ENCODE data around the gene ZNF33B. TPM values are rescaled to one million over a fixed set of nuclear protein-coding genes. Genes with fewer than 3 reads are reported as not detected.
"Not testable (repeated sequence)": the region's sequence is repeated elsewhere in the genome, so short reads cannot be mapped to it uniquely, and the experiment has no call there.

The ZNF33B gene
- polyA plus RNA-seq = 6.7 TPM

GRCh38 chr10:42638055-42638820, at the start of gene ZNF33B:
Gene ZNF33B, minus strand, starts transcription at chr10:42638570. Its CDS starts 1,642 bp downstream, at chr10:42636928.
- H3K4me1 Mint-ChIP-seq = peaks cover 20 to 26% (median 21%) of the 10 kb centered on the region in 3 donors
- H3K36me3 Mint-ChIP-seq = peaks cover 13% of the 10 kb centered on the region
- peak within 1 kb of the TSS; percentile 97 to 98 (median 98) for H3K4me3 Mint-ChIP-seq
- peak within 1 kb of the TSS; percentile 89 to 98 (median 98) for H3K27ac Mint-ChIP-seq
- H3K9me3 Mint-ChIP-seq = no peaks in the 10 kb centered on the region
- H3K27me3 Mint-ChIP-seq = no peaks in the 10 kb centered on the region

GRCh38 chr10:42684517-42684916, 46.1 kb upstream of the ZNF33B start:
- Mint-ChIP-seq H3K27me3 (peaks cover 2% of the 10 kb centered on the region), H3K9me3 (no peaks in the 10 kb centered on the region), H3K36me3 (no peaks in the 10 kb centered on the region), H3K4me3 (no peak overlapping the region), H3K27ac (no peak overlapping the region), H3K4me1 (no peaks in the 10 kb centered on the region)

- no peaks in the 10 kb centered on the region for H3K36me3 Mint-ChIP-seq
- peak overlapping the region in 1 of 4 donors; percentile 59 for H3K4me3 Mint-ChIP-seq
- H3K9me3 Mint-ChIP-seq = peaks cover 0 to 8% (median 3%) of the 10 kb centered on the region in 3 donors
- peaks cover 2% of the 10 kb centered on the region for H3K27me3 Mint-ChIP-seq
- no peaks in the 10 kb centered on the region for H3K4me1 Mint-ChIP-seq
- peak overlapping the region in 1 of 3 donors; percentile 50 for H3K27ac Mint-ChIP-seq
These were observed 41.9 kb upstream of the ZNF33B start for GRCh38 chr10:42680267-42680666.

GRCh38 chr10:42665181-42665979, 27.0 kb upstream of the ZNF33B start:
- H3K27me3 Mint-ChIP-seq, H3K4me1 Mint-ChIP-seq, H3K27ac Mint-ChIP-seq, H3K36me3 Mint-ChIP-seq, H3K9me3 Mint-ChIP-seq: not testable (repeated sequence)
- H3K4me3 Mint-ChIP-seq = peak overlapping the region in 2 of 4 donors; percentile 70 to 82

GRCh38 chr10:42654419-42654818, 16.0 kb upstream of the ZNF33B start:
- no peak overlapping the region for H3K27ac Mint-ChIP-seq
- peaks cover 0 to 2% (median 0%) of the 10 kb centered on the region in 3 donors for H3K4me1 Mint-ChIP-seq
- H3K36me3 Mint-ChIP-seq = peaks cover 1% of the 10 kb centered on the region
- H3K9me3 Mint-ChIP-seq = peaks cover 0 to 2% (median 0%) of the 10 kb centered on the region in 3 donors
- no peak overlapping the region for H3K4me3 Mint-ChIP-seq
- peaks cover 5% of the 10 kb centered on the region for H3K27me3 Mint-ChIP-seq

- Mint-ChIP-seq H3K4me1 (peaks cover 0 to 2% (median 0%) of the 10 kb centered on the region in 3 donors), H3K36me3 (peaks cover 1% of the 10 kb centered on the region), H3K27ac (no peak overlapping the region), H3K4me3 (no peak overlapping the region), H3K27me3 (peaks cover 5% of the 10 kb centered on the region), H3K9me3 (peaks cover 0 to 2% (median 0%) of the 10 kb centered on the region in 3 donors)
These were observed 14.5 kb upstream of the ZNF33B start for GRCh38 chr10:42652858-42653257.

- no peak overlapping the region for H3K27ac Mint-ChIP-seq
- peaks cover 5% of the 10 kb centered on the region for H3K36me3 Mint-ChIP-seq
- peaks cover 0 to 2% (median 0%) of the 10 kb centered on the region in 3 donors for H3K4me1 Mint-ChIP-seq
- peaks cover 1% of the 10 kb centered on the region for H3K27me3 Mint-ChIP-seq
- H3K4me3 Mint-ChIP-seq = no peak overlapping the region
- peaks cover 0 to 3% (median 0%) of the 10 kb centered on the region in 3 donors for H3K9me3 Mint-ChIP-seq
These were observed 12.0 kb upstream of the ZNF33B start for GRCh38 chr10:42650374-42650773.

- Mint-ChIP-seq H3K4me3 (no peak overlapping the region), H3K4me1 (peaks cover 0 to 2% (median 0%) of the 10 kb centered on the region in 3 donors), H3K9me3 (peaks cover 0 to 2% (median 0%) of the 10 kb centered on the region in 3 donors), H3K27ac (no peak overlapping the region), H3K27me3 (peaks cover 4% of the 10 kb centered on the region), H3K36me3 (peaks cover 5% of the 10 kb centered on the region)
These were observed 10.1 kb upstream of the ZNF33B start for GRCh38 chr10:42648512-42648911.

- Mint-ChIP-seq H3K27ac (no peak overlapping the region), H3K4me3 (no peak overlapping the region), H3K4me1 (peaks cover 0 to 2% (median 0%) of the 10 kb centered on the region in 3 donors), H3K36me3 (peaks cover 7% of the 10 kb centered on the region), H3K27me3 (peaks cover 2% of the 10 kb centered on the region), H3K9me3 (peaks cover 0 to 1% (median 0%) of the 10 kb centered on the region in 3 donors)
These were observed 8.6 kb upstream of the ZNF33B start for GRCh38 chr10:42646687-42647640.

GRCh38 chr10:42646214-42646613, 7.8 kb upstream of the ZNF33B start:
- peaks cover 0 to 1% (median 0%) of the 10 kb centered on the region in 3 donors for H3K9me3 Mint-ChIP-seq
- H3K4me1 Mint-ChIP-seq = peaks cover 0 to 2% (median 0%) of the 10 kb centered on the region in 3 donors
- H3K4me3 Mint-ChIP-seq = no peak overlapping the region
- H3K36me3 Mint-ChIP-seq = peaks cover 7% of the 10 kb centered on the region
- no peak overlapping the region for H3K27ac Mint-ChIP-seq
- peaks cover 2% of the 10 kb centered on the region for H3K27me3 Mint-ChIP-seq

GRCh38 chr10:42645516-42645915, 7.1 kb upstream of the ZNF33B start:
- Mint-ChIP-seq H3K4me1 (peaks cover 0 to 2% (median 0%) of the 10 kb centered on the region in 3 donors), H3K4me3 (no peak overlapping the region), H3K27ac (peak overlapping the region in 1 of 3 donors; percentile 9), H3K27me3 (peaks cover 2% of the 10 kb centered on the region), H3K36me3 (peaks cover 7% of the 10 kb centered on the region), H3K9me3 (peaks cover 0 to 1% (median 0%) of the 10 kb centered on the region in 3 donors)

GRCh38 chr10:42645103-42645502, 6.7 kb upstream of the ZNF33B start:
- Mint-ChIP-seq H3K4me1 (no peaks in the 10 kb centered on the region), H3K9me3 (peaks cover 0 to 1% (median 0%) of the 10 kb centered on the region in 3 donors), H3K4me3 (no peak overlapping the region), H3K27me3 (peaks cover 2% of the 10 kb centered on the region), H3K36me3 (peaks cover 7% of the 10 kb centered on the region), H3K27ac (no peak overlapping the region)

GRCh38 chr10:42640610-42641229, 2.4 kb upstream of the ZNF33B start:
- Mint-ChIP-seq H3K9me3 (no peaks in the 10 kb centered on the region), H3K4me3 (peak overlapping the region in 1 of 4 donors; percentile 51), H3K36me3 (peaks cover 7% of the 10 kb centered on the region), H3K27me3 (peaks cover 2% of the 10 kb centered on the region), H3K4me1 (peaks cover 14 to 16% (median 15%) of the 10 kb centered on the region in 3 donors), H3K27ac (no peak overlapping the region)

GRCh38 chr10:42638821-42639270, 476 bp upstream of the ZNF33B start:
- H3K36me3 Mint-ChIP-seq = peaks cover 13% of the 10 kb centered on the region
- H3K4me1 Mint-ChIP-seq = peaks cover 19 to 22% (median 20%) of the 10 kb centered on the region in 3 donors
- peak overlapping the region; percentile 89 to 98 (median 98) for H3K27ac Mint-ChIP-seq
- peak overlapping the region; percentile 97 to 98 (median 98) for H3K4me3 Mint-ChIP-seq
- no peaks in the 10 kb centered on the region for H3K9me3 Mint-ChIP-seq
- H3K27me3 Mint-ChIP-seq = peaks cover under 1% of the 10 kb centered on the region

Data from IgD-negative memory B cell (primary cell).